Smooth muscle cell (in vitro differentiated cells): ENCODE data around the gene SMKR1. TPM values are rescaled to one million over a fixed set of nuclear protein-coding genes. Genes with fewer than 3 reads are reported as not detected.

Source experiments
- DNase-seq: peaks from one replicate; lab custom pipeline; 2025; ENCODE audit not compliant: unreplicated experiment; lab: John Stamatoyannopoulos, UW
- H2AFZ ChIP-seq: fragments of 200-600 bp; sonication (generic); 2 replicates; pipeline ENCODE4 v1.6.0; 2016; ENCODE audit warnings: antibody characterized with exemption, low read depth, mild to moderate bottlenecking
- H3F3A ChIP-seq: fragments of 200-600 bp; sonication (generic); 2 replicates; pipeline ENCODE4 v1.6.0; 2017; ENCODE audit warnings: antibody characterized with exemption, low read depth
- H3K27ac ChIP-seq: fragments of 200-600 bp; sonication (generic); 2 replicates; pipeline ENCODE4 v1.5.1; 2016; ENCODE audit warnings: low read depth, mild to moderate bottlenecking
- H3K27me3 ChIP-seq: fragments of 200-600 bp; sonication (generic); 2 replicates; pipeline ENCODE4 v1.6.1; 2016; ENCODE audit warnings: low read depth, mild to moderate bottlenecking
- H3K36me3 ChIP-seq: fragments of 200-600 bp; sonication (generic); 2 replicates; pipeline ENCODE4 v1.5.1; 2016; ENCODE audit warnings: low read depth
- H3K4me1 ChIP-seq: fragments of 200-600 bp; sonication (generic); 2 replicates; pipeline ENCODE4 v1.5.1; 2016; ENCODE audit warnings: low read depth
- H3K4me2 ChIP-seq: fragments of 200-600 bp; sonication (generic); 2 replicates; pipeline ENCODE4 v1.6.0; 2016; ENCODE audit warnings: mild to moderate bottlenecking
- H3K4me3 ChIP-seq: fragments of 200-600 bp; sonication (generic); 2 replicates; pipeline ENCODE4 v1.5.1; 2016; ENCODE audit warnings: mild to moderate bottlenecking
- H3K79me2 ChIP-seq: fragments of 200-600 bp; sonication (generic); 2 replicates; pipeline ENCODE4 v1.6.0; 2016; ENCODE audit warnings: low read depth, mild to moderate bottlenecking
- H3K9ac ChIP-seq: fragments of 200-600 bp; sonication (generic); 2 replicates; pipeline ENCODE4 v1.6.0; 2016; ENCODE audit warnings: low read depth
- H3K9me3 ChIP-seq: fragments of 200-600 bp; sonication (generic); replicated peaks from 2 replicates; pipeline ENCODE4 v1.5.1; 2016; ENCODE audit warnings: low read depth
- H4K20me1 ChIP-seq: fragments of 200-600 bp; sonication (generic); 2 replicates; pipeline ENCODE4 v1.6.0; 2016; ENCODE audit warnings: low read depth
- CTCF ChIP-seq: fragments of 200-600 bp; sonication (generic); IDR thresholded peaks from 2 replicates; pipeline ENCODE4 v1.5.1; 2017; ENCODE audit warnings: borderline replicate concordance, mild to moderate bottlenecking, antibody characterized with exemption; ENCODE audit not compliant: insufficient read depth, poor library complexity, severe bottlenecking
- WGBS: methylation state at CpG from one replicate; pipeline ENCODE4 v1.1.7; 2016; ENCODE audit warnings: low lambda C conversion rate; 5-methylcytosine and 5-hydroxymethylcytosine counted together
- polyA plus RNA-seq: library from polyadenylated mRNA; unstranded; fragments of >200 nt; fragmentation: Nextera tagmentation; extraction: Ambion mirVana; gene quantifications from 2 replicates; pipeline ENCODE4 v1.2.1, GENCODE V29; 2016
- total RNA-seq: library from RNA; depleted of rRNA; stranded (reverse); fragments of >200 nt; gene quantifications from 2 replicates; pipeline ENCODE4 v1.2.3, GENCODE V29; 2014

Gene SMKR1
- total and polyA plus RNA-seq, 2 experiments from 2014 or later = not detected

DNA sequence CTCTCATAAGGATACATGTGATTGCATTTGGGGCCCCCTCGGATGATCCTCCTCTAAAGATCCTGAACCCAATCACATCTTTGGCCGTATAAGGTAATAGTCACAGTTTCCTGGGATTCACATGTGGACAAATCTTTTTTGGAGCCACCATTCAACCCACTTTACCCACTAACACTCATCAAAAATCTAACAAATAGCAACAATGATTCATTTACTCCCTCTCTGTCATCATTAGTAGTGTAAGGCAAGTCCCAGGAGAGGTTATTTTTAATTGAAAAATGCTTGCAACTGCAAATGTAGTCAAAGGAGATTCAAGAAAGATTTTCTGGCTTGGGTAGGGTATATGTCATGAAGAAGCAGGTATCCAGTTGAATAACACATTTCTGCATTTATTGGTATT is 9.9 kb upstream of the SMKR1 start:
- Histone ChIP-seq H3K9ac (no peak overlapping the region), H3K4me1 (no peaks in the 10 kb centered on the region), H3K79me2 (no peaks in the 10 kb centered on the region), H3K4me3 (no peak overlapping the region), H3K36me3 (no peaks in the 10 kb centered on the region), H3F3A (no peaks in the 10 kb centered on the region), H4K20me1 (no peaks in the 10 kb centered on the region), H3K27ac (no peak overlapping the region), H3K9me3 (no peaks in the 10 kb centered on the region), H3K4me2 (no peak overlapping the region), H3K27me3 (no peaks in the 10 kb centered on the region), H2AFZ (no peak overlapping the region)
- DNase-seq = no peak
- 91% methylated on average over 2 of the region's 2 CpGs for WGBS
- TF ChIP-seq CTCF = no peak

- Histone ChIP-seq H3K79me2 (no peaks in the 10 kb centered on the region), H3F3A (no peaks in the 10 kb centered on the region), H3K4me3 (no peak overlapping the region), H2AFZ (no peak overlapping the region), H3K9ac (peak overlapping the region; percentile 86), H3K36me3 (no peaks in the 10 kb centered on the region), H3K27ac (peak overlapping the region; percentile 72), H3K27me3 (no peaks in the 10 kb centered on the region), H4K20me1 (no peaks in the 10 kb centered on the region), H3K4me1 (no peaks in the 10 kb centered on the region), H3K4me2 (peak overlapping the region; percentile 44), H3K9me3 (no peaks in the 10 kb centered on the region)
- TF ChIP-seq CTCF = no peak
- WGBS = 97% methylated on average over 1 of the region's 1 CpG
- no peak for DNase-seq
Measured at GRCh38 chr7:129493555-129493954, 8.8 kb upstream of the SMKR1 start.

- DNase-seq = no peak
- Histone ChIP-seq H3K4me3 (no peak overlapping the region), H3K27me3 (no peaks in the 10 kb centered on the region), H3K9ac (peak overlapping the region; percentile 86), H3K9me3 (no peaks in the 10 kb centered on the region), H2AFZ (no peak overlapping the region), H3K79me2 (no peaks in the 10 kb centered on the region), H4K20me1 (no peaks in the 10 kb centered on the region), H3F3A (no peaks in the 10 kb centered on the region), H3K36me3 (no peaks in the 10 kb centered on the region), H3K27ac (peak overlapping the region; percentile 72), H3K4me2 (peak overlapping the region; percentile 44), H3K4me1 (no peaks in the 10 kb centered on the region)
- WGBS = 51% methylated on average over 5 of the region's 5 CpGs
- no peak for TF ChIP-seq CTCF
Measured at GRCh38 chr7:129494041-129494440, 8.3 kb upstream of the SMKR1 start.

DNA sequence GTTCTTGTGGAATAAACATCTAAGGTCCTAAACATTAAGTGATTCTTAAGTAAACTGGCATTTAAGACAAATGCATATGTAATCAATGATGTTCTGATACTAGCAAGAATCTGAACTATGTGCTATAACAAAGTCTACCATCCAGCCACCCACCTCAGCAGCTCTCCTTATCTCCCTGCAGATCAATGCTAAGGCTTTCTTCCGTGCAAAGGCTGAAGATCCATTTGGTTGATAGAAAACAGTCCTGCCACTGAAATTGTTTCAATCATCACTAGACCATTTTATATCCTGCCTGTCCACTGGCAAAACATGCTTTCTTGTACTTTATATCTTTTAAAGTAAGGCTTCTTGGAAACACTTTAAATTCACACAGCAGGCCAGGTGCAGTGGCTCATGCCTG is 6.3 kb upstream of the SMKR1 start:
- Histone ChIP-seq H3K36me3 (no peaks in the 10 kb centered on the region), H3K4me3 (no peak overlapping the region), H3K9ac (no peak overlapping the region), H3K9me3 (no peaks in the 10 kb centered on the region), H3K4me1 (no peaks in the 10 kb centered on the region), H3K27ac (no peak overlapping the region), H3K79me2 (no peaks in the 10 kb centered on the region), H3F3A (no peaks in the 10 kb centered on the region), H3K27me3 (peaks cover 3% of the 10 kb centered on the region), H3K4me2 (no peak overlapping the region), H2AFZ (no peak overlapping the region), H4K20me1 (no peaks in the 10 kb centered on the region)
- TF ChIP-seq CTCF = no peak
- 10% methylated on average over 1 of the region's 1 CpG for WGBS
- DNase-seq = no peak
